Endothelial cell of umbilical vein (primary cell): ENCODE results near the gene CYP4F8. TPM values are rescaled to one million over a fixed set of nuclear protein-coding genes. Genes with fewer than 3 reads are reported as not detected.

Experiments used
- BruUV-seq: library from RNA; stranded (reverse); fragments of 400-500 nt; replicated peaks from 2 replicates; lab custom pipeline; 2021; lab: Mats Ljungman, UMichigan
- CTCF ChIA-PET: fragments of 300-600, 350-600 bp; sonication (Branson Sonifier 250); formaldehyde crosslinking; loops from one replicate; lab custom pipeline; 2021; ENCODE audit warnings: antibody characterized with exemption, inconsistent platforms; lab: Charles Lee
- POLR2A ChIA-PET: fragments of 300-600, 350-600 bp; sonication (Branson Sonifier 250); formaldehyde crosslinking; loops from one replicate; lab custom pipeline; 2021; ENCODE audit warnings: antibody characterized with exemption, inconsistent platforms; lab: Charles Lee
- DNase-seq: peaks from one replicate; pipeline ENCODE4 v3.0.0-alpha.2; 2011; ENCODE audit warnings: low read depth, low spot score
- FAIRE-seq: peaks from 2 replicates; lab custom pipeline; 2011; peaks lifted over from hg19 to GRCh38; lab: Jason Lieb, UNC
- H2AFZ ChIP-seq: 2 replicates; pipeline ENCODE4 v1.6.0; 2012; ENCODE audit warnings: low read depth, low read length, control low read depth, inconsistent platforms
- H3K27ac ChIP-seq: 2 replicates; pipeline ENCODE4 v1.5.1; 2011; ENCODE audit warnings: low read depth, mild to moderate bottlenecking, control low read depth, low read length, moderate library complexity; ENCODE audit not compliant: insufficient read depth
- H3K27me3 ChIP-seq, 2 experiments: 2 replicates each; pipeline versions ENCODE4 v1.6.0 to v1.6.1; 2011; ENCODE audit warnings: low read length in 2 of 2, mixed read lengths in 1 of 2; ENCODE audit not compliant: control insufficient read depth in 2 of 2, insufficient read depth in 2 of 2
- H3K36me3 ChIP-seq, 2 experiments: 2 replicates in 1 of 2; 3 replicates in 1 of 2; pipeline ENCODE4 v1.5.1; 2011; ENCODE audit warnings: low read length in 2 of 2, mild to moderate bottlenecking in 1 of 2, moderate library complexity in 1 of 2; ENCODE audit not compliant: control insufficient read depth in 2 of 2, insufficient read depth in 2 of 2; ENCODE audit errors: extremely low read depth in 1 of 2
- H3K4me1 ChIP-seq: 3 replicates; pipeline ENCODE4 v1.5.1; 2011; ENCODE audit warnings: mild to moderate bottlenecking, low read length; ENCODE audit not compliant: control insufficient read depth, insufficient read depth; ENCODE audit errors: extremely low read depth
- H3K4me2 ChIP-seq: 2 replicates; pipeline ENCODE4 v1.6.1; 2011; ENCODE audit warnings: low read length, control low read depth, mixed read lengths; ENCODE audit not compliant: insufficient read depth
- H3K4me3 ChIP-seq, 3 experiments: fragments of 200-600 bp in 1 of 3; sonication (generic), shearing (Covaris generic) in 1 of 3; replicated peaks in 1 of 3; 2 replicates each; pipeline ENCODE4 v1.5.1; 2011 to 2016; ENCODE audit warnings: control low read depth in 3 of 3, low read length in 3 of 3, mild to moderate bottlenecking in 2 of 3, inconsistent platforms in 1 of 3, low read depth in 1 of 3, moderate library complexity in 1 of 3; ENCODE audit not compliant: insufficient read depth in 1 of 3
- H3K79me2 ChIP-seq: 2 replicates; pipeline ENCODE4 v1.6.0; 2012; ENCODE audit warnings: low read length, inconsistent platforms; ENCODE audit not compliant: control insufficient read depth, insufficient read depth
- H3K9ac ChIP-seq: replicated peaks from 2 replicates; pipeline ENCODE3; 2011; ENCODE audit warnings: low read length, control low read depth; ENCODE audit not compliant: insufficient read depth; ENCODE audit errors: extremely low read depth
- H3K9me1 ChIP-seq: replicated peaks from 3 replicates; pipeline ENCODE4 v1.6.0; 2011; ENCODE audit warnings: mild to moderate bottlenecking, low read length; ENCODE audit not compliant: control insufficient read depth, insufficient read depth; ENCODE audit errors: extremely low read depth
- H3K9me3 ChIP-seq: replicated peaks from 2 replicates; pipeline ENCODE4 v1.5.1; 2012; ENCODE audit warnings: low read length, inconsistent platforms; ENCODE audit not compliant: control insufficient read depth, insufficient read depth
- H4K20me1 ChIP-seq: replicated peaks from 2 replicates; pipeline ENCODE3; 2011; ENCODE audit warnings: mild to moderate bottlenecking, low read length; ENCODE audit not compliant: control insufficient read depth, insufficient read depth; ENCODE audit errors: extremely low read depth
- CTCF ChIP-seq, 2 donors: IDR thresholded peaks; 1 replicate in 1 of 2; 2 replicates in 1 of 2; pipeline ENCODE4 v1.5.1; 2011; ENCODE audit warnings: low read length in 2 of 2, mild to moderate bottlenecking in 2 of 2, moderate library complexity in 2 of 2, control low read depth in 1 of 2, inconsistent platforms in 1 of 2, low read depth in 1 of 2; ENCODE audit not compliant: insufficient read depth in 1 of 2; ENCODE audit errors: extremely low read depth in 1 of 2
- EZH2 ChIP-seq: IDR thresholded peaks from 2 replicates; pipeline ENCODE4 v1.6.1; 2012; ENCODE audit warnings: borderline replicate concordance, low read depth, mild to moderate bottlenecking, moderate library complexity, low read length, inconsistent platforms; ENCODE audit not compliant: severe bottlenecking
- FOS ChIP-seq: IDR thresholded peaks from 2 replicates; pipeline ENCODE4 v1.6.1; 2011; ENCODE audit warnings: mild to moderate bottlenecking, low read length, moderate library complexity, borderline replicate concordance; ENCODE audit not compliant: insufficient read depth
- GATA2 ChIP-seq: IDR thresholded peaks from 2 replicates; pipeline ENCODE4 v1.7.0; 2011; ENCODE audit warnings: low read depth, mild to moderate bottlenecking, moderate library complexity, mixed read lengths, low read length; ENCODE audit not compliant: insufficient read length, insufficient read depth
- JUN ChIP-seq: IDR thresholded peaks from 2 replicates; pipeline ENCODE4 v1.6.1; 2011; ENCODE audit warnings: borderline replicate concordance, low read depth; ENCODE audit not compliant: insufficient read length, insufficient read depth
- MYC ChIP-seq: IDR thresholded peaks from one replicate; pipeline ENCODE4 v1.6.1; 2011; ENCODE audit warnings: mild to moderate bottlenecking, low read depth, low read length
- POLR2A ChIP-seq: IDR thresholded peaks from 2 replicates; pipeline ENCODE4 v1.6.1; 2012; ENCODE audit warnings: low read depth, mild to moderate bottlenecking, control low read depth, low read length
- POLR2AphosphoS5 ChIP-seq: IDR thresholded peaks from 2 replicates; pipeline ENCODE4 v1.6.1; 2012; ENCODE audit warnings: low read depth, mild to moderate bottlenecking, control low read depth, low read length, moderate library complexity; ENCODE audit not compliant: insufficient read depth
- dilution Hi-C: fragments of 300-500 bp; cut with MboI; formaldehyde crosslinking; loops from one replicate; pipeline ENCODE4 v1.15.0; 2019; ENCODE audit warnings: low sequenced_read_pairs; ENCODE audit not compliant: extremely low pct_ligation_motif_present
- intact Hi-C: fragments of 100-400 bp; cut with micrococcal nuclease; formaldehyde crosslinking; loops from one replicate; pipeline ENCODE4 v1.10.0; 2022
- polyA plus RNA-seq, 4 experiments: library from polyadenylated mRNA; depleted of rRNA in 3 of 4; stranded (reverse) in 3 of 4; unstranded in 1 of 4; fragments of >200 nt; gene quantifications; 2 replicates each; pipeline versions ENCODE4 v1.2.1 to v1.2.3, GENCODE V29; 2011 to 2012; ENCODE audit warnings: missing spikeins in 1 of 4
- total RNA-seq: library from RNA; stranded (reverse); gene quantifications from 2 replicates; pipeline ENCODE4 v1.2.3, GENCODE V29; 2021
- TF ChIP-seq, protein P1 (sequence below): IDR thresholded peaks from 2 replicates; pipeline ENCODE4 v1.6.1; 2011; ENCODE audit not compliant: insufficient read depth, insufficient read length

The CYP4F8 gene
- total and polyA plus RNA-seq, 2 donors (not counting 3 experiments of a cell fraction or from before 2014, with no cell fraction given) = not detected

DNA sequence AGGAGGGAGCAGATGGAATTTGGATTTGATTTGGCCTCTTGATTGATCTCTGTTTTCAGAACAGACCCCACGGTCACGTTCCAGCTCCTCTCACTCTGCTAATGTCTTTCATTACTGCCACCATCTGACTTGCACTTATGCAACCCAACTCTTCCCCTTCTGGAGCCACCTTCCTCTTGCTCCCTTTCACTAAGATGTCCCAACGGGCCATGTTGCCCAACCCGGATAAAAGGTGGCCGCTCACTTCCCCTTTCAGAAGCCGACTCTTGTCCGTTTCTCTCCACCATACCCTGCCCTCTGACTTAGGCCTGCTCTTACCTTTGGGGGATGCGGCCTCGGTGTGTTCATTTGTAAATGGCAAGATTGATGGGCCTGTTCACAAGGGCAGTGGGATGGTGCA lies 27.4 kb upstream of the CYP4F8 start:
- no peaks in the 10 kb centered on the region for H4K20me1 ChIP-seq
- no peak for DNase-seq
- ChIA-PET CTCF (no interaction called here), POLR2A (no interaction called here)
- no peak for FAIRE-seq
- H3K27ac ChIP-seq = no peak overlapping the region
- no TSS peak for BruUV-seq
- no peaks in the 10 kb centered on the region for H3K27me3 ChIP-seq
- H3K9ac ChIP-seq = no peak overlapping the region
- H2AFZ ChIP-seq = no peak overlapping the region
- TF ChIP-seq, protein P1, sequence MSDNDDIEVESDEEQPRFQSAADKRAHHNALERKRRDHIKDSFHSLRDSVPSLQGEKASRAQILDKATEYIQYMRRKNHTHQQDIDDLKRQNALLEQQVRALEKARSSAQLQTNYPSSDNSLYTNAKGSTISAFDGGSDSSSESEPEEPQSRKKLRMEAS = no peak
- no peak for TF ChIP-seq EZH2
- TF ChIP-seq FOS = no peak
- TF ChIP-seq CTCF (IDR thresholded peaks at IDR 0.05; ENCODE audit: extremely low read depth in 1 of 2, insufficient read depth in 1 of 2, low read depth in 1 of 2, low read length in 2 of 2) = no peak
- no peak for TF ChIP-seq MYC
- no peak for TF ChIP-seq POLR2A
- TF ChIP-seq JUN = no peak
- no peak for TF ChIP-seq GATA2
- no peak for TF ChIP-seq POLR2AphosphoS5
- no peaks in the 10 kb centered on the region for H3K4me1 ChIP-seq
- H3K36me3 ChIP-seq = no peaks in the 10 kb centered on the region
- intact Hi-C loops (no loop called here), dilution Hi-C loops (no loop called here)
- H3K9me1 ChIP-seq = no peaks in the 10 kb centered on the region
- no peak overlapping the region for H3K4me2 ChIP-seq
- H3K9me3 ChIP-seq = no peaks in the 10 kb centered on the region
- H3K79me2 ChIP-seq = no peaks in the 10 kb centered on the region
- H3K4me3 ChIP-seq = no peak overlapping the region
